NCI-H1930 (cell line): ENCODE results near the gene ZBTB42.
"Not testable (repeated sequence)": the region's sequence is repeated elsewhere in the genome, so short reads cannot be mapped to it uniquely, and the experiment has no call there.

Experiments used
- DNase-seq, 2 experiments: peaks; one replicate each; lab custom pipeline; 2025; lab: John Stamatoyannopoulos, UW

The ZBTB42 gene

DNA sequence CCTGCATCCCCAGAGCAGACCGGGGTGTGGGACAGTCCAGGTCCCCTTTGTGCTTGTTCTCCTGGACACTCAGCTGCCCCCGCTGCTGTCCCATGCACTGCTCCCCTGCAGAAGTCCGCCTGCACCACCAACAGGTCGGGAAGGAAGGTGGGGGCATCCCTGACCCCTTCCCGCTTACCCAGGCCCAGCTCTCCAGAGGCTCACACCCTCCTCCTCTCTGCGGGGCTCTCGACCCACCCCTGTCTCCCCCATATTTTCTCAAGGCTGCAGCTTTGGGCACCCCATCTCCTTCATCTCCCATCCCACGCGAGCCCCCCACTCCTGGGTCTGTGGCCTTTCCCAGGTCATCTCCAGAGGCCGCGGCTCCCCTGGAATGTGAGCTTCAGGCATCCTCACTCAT, 9.4 kb downstream of the ZBTB42 start:
- no peak for DNase-seq

DNA sequence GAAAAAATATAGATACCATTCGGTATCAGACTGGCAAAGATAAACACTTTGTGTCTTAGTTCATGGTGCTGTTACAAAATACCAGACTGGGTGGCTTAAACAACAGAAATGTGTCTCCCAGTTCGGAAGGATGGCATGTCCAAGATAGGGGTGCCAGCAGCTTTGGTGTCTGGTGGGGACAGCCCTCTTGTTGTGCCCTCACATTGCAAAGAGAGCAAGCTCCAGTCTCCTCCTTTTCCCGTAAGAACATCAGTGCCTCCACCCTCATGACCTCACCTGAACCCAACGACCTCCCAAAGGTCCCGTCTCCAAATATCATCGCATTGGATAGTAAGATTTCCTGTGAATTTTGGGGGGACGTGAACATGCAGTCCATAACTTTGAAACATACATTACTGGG, 12.4 kb downstream of the ZBTB42 start:
- DNase-seq: no peak

DNA sequence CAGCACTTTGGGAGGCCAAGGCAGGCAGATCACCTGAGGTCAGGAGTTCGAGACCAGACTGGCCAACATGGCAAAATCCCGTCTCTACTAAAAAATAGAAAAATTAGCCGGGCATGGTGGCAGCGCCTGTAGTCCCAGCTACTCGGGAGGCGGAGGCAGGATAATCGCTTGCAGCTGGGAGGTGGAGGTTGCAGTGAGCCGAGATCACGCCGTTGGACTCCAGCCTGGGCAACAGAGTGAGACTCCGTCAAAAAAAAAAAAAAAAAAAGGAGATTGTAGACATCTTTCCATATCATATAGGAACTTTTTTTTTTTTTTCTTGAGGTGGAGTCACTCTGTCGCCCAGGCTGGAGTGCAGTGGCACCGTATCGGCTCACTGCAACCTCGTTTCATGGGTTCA, 13.8 kb downstream of the ZBTB42 start:
- DNase-seq: not testable (repeated sequence)

DNA sequence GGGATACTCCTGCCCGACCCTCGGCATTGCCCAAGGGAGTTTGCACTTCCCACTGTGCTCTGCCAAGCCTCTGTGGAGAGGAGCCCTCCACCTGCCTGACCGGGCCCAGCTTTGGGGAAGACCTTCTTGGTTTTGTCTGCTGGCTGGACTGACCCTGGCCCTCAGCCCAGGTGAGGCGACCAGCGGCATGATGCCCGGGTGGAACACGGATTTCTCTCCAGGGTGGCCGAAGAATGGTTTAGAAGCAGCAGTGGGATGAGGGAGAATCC, 15.6 kb downstream of the ZBTB42 start:
- DNase-seq: no peak

DNA sequence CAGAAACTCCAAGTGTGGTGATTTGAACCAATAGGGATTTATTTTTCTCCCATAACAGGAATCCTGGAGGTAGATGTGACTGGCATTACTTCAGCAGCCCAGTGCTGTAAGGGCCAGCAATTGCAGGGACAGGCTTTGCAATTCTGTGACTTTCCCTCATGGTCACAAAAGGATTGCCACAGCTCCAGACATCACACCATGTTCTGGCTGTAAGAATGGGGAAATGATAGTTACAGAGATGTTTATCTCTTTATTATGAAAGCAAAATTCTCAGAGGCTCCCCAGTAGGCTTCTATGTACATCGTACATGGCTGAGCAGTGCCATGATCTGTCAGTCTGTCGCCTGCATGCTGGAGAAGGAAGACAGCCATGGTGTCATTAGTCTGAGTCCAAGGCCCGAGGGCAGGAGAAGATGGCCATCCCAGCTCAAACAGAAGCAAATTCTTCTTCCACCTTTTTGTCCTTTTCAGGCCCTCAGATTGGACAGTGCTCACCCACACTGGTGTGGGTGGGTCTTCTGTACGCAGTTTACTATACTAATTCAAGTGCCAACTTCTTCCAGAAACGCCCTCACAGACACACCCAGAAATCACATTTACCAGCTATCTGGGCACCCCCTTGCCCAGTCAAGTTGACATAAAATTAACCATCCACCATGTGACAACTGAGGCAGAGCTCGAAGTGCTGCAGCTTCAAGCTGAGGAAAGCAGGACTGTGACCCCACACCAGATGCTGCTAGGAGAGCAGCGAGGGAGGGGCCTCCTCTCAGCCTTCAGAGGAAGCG, 17.2 kb downstream of the ZBTB42 start:
- DNase-seq: no peak

DNA sequence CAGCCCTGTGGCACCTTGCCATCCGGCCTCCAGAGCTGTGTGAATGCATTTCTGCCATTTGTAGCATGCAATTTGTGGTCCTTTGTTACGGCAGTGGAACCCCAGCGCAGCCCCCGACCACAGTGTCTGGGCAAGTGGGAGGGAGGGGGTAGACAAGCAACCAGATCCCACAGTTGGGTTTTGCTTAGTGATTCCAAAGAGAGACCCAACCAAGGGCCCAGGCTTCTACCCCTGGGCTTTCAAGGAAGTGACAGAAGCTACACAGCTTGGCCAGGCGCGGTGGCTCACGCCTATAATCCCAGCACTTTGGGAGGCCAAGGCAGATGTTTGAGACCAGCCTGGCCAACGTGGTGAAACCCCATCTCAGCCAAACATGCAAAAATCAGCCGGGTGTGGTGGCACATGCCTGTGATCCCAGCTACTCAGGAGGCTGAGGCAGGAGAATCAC, 17.8 kb downstream of the ZBTB42 start:
- DNase-seq: no peak

DNA sequence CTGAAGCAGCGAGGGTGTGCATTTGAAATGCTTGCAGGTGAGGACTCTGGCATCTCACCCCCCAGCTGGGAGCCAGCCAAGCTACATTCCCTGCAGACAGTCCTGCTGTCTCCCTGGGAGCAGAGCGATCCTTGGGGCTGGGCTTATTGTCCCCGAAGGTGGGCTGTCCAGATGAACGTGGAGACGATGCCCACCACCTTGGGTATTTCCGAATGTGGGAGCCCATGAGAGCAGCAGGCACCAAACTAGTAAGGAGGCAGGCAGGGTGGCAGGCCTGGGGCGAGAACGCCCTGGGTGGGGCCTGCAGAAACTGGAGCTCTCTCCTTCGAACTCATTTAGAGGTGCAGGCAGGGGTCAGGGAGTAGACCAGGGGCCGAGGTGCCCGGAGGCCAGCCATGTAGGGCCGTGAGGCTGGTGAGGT, 18.5 kb downstream of the ZBTB42 start:
- no peak for DNase-seq

DNA sequence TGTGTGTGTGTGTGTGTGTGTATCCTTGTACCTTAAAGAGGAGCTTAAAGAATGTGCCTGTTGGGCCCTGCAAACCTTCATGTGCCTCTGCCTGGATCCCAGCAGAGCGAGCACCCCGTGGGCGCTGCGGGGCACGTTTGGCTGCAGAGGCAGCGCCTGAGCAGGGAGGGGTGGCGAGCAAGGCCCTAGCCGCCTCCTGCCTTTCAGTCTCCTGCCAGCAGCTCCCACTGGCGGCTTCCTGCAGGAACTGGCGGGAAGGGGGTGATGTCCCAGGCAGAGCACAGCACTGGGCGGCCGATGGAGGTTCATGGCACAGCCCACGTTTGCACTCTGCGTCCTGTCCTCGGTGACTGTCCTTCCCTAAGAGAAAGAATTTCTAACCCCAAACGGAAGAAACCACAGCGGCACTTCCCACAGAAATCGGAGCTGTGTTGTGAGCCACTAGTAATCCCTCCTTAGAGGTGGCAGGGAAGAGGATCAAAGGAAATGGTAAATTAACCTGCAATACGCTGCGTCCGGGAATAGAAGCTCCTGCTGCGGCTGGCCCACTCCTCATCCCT, 19.8 kb downstream of the ZBTB42 start:
- DNase-seq: no peak

DNA sequence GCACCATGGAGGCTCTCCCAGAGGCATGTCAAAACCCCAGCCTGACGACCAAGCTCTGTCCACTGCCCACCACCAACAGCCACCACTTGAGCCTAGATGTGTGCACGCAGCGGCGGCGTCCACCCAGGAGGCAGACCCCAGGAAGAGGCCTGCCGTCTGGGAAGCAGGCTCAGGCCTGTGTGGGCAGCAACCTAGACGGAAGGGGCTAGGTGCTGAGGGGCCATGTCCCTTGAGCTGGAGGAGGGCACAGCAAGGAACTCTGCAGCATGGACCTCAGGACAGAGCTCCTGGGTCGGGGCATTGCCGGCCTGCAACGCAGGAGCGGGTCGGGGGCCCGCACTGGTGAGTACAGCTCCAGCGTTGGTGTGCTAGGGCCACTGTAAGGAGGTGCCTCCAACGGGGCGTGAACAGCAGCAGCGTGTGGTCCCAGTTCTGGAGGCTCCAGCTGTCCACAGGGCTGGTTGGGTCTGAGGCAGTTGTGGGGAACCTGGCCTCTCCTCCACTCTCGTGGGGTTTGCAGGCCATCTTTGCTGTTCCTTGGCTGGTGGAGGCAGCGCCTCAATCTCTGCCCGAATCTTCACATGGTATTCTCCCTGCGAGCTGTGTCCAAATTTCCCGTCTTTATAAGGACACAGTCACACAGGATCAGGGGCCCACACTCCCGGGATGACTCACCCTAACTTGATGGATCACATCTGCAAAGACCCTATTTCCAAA, 20.5 kb downstream of the ZBTB42 start:
- no peak for DNase-seq

DNA sequence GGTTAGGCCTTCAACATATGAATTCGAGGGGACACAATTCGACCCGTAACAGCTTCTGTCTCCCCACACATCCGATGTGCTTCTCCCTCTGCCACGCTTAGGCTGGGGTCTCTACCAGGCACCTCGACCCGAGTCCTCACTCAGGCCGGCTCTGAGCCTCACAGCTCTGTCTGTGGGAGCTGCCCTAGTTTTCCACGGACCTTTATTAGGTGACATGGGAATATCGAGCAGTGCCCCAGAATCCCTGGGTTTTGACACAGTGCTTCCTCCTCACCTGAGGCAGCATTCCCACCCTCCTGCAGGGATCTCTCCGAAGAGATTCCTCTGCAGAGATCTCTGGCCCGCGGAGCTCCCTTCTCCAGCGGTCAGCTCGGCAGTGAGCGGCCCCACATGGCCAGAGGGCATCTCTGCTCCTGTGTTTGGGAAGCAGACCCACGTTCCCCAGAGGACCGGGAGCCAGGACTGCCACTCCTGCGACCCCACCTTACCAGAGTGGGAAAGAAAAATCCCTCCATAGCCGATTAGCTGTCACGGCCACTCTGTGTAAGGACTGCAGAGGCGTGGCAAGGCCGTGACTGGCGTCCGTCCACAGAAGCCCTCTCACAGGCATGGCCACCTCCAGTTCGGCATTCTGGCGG, 21.2 kb downstream of the ZBTB42 start:
- DNase-seq: no peak

DNA sequence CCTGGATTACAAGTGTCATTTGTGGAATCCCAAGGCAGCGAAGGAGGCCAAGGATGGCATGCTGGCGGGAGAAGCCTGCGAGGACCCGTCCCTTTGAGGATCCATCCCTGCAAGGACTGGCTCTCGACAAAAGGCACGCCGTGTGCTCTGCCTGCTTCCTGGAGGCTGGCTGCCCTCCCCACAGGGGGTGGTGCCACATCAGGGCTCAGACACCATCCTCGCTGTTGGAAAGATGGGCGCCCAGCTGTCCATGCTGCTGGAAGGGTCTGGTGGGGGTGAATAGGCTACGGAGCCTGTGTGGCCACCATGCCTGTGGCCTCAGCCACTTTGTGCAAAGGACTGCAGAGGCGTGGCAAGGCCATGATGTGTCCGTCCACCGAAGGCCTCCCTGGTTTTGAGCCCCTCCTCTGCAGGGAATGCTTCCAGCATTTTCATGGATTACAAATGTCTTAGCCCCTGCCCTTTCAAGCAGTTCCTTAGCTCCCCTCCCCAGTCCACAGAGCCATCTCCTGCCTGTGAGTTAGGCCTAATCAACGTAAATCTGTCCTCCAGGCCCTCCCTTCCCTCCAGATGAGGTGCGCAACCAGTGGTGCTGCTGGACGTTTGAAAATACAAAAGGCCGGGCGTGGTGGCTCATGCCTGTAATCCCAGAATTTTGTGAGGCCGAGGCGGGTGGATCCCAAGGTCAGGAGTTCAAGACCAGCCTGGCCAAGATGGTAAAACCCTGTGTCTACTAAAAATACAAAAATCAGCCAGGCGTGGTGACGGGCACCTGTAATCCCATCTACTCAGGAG, 22.1 kb downstream of the ZBTB42 start:
- DNase-seq: no peak

DNA sequence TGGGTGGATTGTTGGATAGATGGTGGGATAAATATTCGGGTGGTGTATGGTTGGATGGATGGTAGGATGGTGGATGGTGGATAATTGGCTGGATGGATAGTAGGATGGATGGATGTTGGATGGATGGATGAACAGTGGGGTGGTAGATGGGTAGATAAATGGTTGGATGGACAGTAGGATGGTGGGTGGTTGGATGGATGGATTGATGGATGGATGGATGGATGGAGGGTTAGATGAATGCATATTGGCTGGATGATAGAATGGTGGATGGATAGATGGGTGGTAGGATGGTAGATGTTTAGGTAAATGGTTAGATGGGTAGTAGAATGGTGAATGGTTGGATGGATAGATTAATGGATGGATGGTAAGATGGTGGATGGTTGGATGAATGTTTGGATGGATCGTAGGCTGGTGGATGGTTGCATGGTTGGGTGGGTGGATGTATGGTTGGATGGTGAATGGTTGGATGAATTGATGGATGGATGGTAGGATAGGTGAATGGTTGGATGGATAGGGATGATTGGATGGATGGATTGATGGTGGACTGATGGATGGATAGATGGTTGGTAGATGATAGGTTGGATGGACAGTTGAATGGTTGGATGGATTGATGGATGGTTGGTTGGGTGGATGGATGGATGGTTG, 23.6 kb downstream of the ZBTB42 start:
- DNase-seq: no peak

DNA sequence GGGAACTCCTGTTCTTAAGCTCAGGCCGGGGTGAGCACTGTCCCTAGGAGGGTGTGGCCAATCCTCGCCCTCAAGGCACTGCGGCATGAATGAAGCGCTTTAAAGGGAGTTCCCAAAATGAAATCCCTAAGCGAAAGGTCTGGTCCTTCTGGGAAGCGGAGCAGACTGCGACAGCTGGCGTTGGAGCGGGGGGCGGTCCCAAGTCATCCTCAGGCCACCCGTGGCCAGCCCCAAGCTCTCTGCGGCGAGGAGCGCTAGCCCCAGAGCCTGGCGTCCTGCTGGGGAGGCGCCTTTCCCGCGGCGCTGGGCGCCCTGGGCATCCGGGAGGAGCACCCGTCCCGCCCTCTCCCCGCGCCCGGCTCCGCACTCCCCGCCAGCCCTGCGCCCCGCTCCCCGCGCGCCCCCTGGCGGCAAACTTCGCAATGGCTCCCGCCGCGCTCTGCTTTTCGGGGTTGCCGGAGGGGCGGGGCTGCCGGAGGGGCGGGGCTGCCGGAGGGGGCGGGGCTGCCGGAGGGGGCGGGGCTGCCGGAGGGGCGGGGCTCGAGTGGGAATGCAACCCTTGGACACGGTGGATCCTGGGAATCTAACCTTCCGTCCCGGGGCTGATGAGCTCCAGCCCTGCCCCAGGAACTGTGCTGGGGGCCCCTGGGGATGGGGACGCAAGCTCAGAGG, 25.4 kb downstream of the ZBTB42 start:
- DNase-seq: peak; percentile 37 to 89

DNA sequence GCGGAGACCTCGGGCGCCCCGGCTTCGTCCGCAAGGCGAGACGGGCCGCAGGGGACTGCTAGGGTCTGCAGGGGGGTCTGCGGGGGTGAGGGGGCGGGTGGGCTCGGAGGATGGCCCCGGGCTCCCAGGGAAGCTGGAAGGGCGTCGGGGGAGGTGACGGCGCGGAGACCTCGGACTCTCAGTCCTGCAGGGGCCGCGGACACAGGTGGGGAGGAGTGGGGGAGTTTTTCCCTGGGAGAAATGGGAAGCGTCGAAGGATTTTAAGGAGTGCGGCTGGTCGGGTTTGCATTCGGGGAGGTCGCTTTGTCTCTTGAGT, 25.9 kb downstream of the ZBTB42 start:
- DNase-seq: no peak

DNA sequence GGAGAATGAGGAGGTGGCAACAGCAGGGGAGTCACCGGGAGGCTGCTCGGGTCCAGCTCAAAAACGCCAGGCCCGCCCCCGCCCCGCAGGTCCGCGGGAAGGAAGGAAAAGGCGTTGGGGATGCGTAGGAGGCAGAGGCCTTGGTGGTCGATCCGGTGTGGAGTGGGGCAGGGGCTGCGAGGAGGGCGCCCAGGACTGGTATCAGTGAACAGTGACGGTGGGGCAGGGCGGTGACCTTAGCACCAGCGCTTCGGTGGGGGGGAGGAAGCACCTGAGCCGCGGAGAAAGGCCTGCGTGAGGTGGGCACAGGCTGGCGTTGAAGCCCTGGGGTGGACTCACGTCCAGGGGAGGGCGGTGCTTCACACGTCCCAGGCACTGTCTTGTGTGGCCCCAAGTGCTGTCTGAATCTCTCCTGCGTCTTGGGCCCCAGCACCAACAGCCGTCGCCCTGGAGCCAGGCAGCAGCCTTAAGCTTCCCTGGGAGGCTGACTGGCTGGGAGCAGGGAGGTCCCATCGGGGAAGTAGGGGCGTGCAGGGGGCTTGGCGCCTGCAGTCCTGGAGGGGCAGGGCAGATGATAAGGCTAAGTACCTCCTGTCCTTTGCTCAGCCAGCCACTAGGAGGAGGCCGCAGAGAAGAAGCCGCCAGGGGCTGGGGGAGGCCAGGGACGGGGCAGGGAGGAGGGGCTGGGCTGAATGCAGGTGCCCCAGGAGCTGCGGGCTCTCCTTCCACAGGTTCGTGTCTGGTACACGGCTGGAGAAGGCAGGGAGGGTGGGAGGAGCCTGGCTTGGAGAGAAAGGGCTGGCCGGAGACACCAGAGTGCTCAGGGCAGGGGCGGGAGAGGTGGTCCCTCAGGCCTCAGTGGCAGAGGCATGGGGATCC, 26.5 kb downstream of the ZBTB42 start:
- peak; percentile 35 to 41 for DNase-seq

DNA sequence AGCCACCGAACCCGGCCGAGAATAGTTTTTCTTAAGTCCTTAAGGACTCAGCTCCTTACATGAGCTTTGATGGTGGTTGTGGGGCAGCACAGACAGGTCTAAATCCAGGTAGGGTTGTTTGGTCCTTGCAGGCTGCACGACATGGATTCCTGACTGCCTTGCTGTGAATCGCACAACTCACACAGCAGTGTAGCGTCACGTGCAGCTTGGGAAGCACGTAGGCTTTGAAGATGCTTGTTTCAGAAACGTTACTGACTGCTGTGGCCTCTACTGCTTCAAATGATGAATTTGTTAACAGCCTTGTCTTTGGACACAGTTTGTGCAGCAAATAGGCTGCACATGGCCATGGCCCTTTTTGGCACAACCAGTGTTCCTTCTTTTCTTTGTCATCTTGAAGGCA, 29.9 kb downstream of the ZBTB42 start:
- DNase-seq: no peak

DNA sequence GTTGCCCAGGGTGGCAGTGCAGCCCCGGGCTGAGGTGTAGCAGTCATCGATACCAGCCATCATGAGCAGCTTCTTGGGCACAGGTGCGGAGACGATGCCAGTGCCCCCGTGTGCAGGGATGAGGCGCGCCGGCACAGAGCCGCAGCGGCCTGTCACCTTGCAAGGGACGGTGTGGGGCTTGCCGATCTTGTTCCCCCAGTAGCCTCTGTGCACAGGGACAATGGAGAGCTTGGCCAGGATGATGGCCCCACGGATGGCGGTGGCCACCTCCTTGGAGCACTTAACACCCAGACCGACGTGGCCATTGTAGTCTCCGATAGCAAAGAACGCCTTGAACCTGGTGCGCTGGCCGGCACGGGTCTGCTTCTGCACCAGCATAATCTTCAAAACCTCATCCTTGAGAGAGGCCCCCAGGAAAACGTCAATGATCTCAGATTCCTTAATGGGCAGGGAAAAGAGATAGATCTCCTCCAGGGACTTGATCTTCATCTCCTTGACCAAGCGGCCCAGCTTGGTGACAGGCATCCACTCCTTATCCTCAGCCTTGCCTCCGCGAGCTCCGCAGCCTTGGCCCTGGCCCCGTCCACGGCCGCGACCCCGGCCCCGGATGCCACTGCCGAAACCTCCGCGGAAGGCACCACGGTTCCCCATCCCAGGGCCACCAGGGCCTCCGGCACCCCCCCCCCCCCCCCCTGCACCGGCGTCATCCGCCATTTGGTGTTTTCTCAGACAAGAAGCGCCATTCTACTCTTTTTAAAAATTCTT, 35.5 kb downstream of the ZBTB42 start:
- not testable (repeated sequence) for DNase-seq

DNA sequence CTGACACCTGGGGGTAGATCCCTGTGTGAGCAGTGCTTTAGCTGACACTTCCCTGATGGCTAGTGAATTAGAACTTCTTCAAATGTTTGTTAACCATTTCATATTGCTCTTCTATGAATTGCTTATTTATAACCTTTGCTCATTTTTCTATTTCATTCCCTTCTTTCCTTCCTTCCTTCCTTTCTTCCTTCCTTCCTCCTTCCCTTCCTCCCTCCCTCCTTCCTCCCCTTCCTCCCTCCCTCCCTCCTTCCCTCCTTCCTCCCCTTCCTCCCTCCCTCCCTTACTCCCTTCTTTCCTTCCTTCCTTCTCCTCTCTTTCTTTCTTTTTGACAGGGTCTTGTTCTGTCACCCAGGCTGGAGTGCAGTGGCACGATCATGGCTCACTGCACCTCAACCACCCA, 40.8 kb downstream of the ZBTB42 start:
- DNase-seq: no peak

DNA sequence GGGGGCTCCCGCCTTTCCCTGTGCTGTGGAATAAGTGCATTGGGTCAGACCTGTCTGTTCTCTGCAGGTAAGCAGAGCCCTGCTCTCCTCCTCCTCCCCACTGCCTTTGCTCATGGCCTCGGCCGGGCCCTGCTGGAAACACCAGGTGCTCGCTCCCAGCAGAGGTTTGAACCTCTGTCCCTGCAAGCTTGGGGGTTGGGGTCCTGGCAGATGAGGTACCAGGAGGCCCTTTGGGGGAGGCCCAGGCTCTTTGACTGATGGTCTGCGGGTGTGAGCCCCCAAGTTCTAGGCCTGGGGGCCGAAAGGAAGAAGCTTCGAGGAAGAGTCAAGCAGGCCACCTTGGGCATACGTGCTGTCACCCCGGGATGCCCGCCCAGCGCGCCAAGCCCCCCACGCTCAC, 42.1 kb downstream of the ZBTB42 start:
- no peak for DNase-seq
